SK-N-SH treated with all-trans-retinoic acid at 6 μM for 48 hours (cell line): ENCODE results near the gene ADORA1.

Experiments
- ATAC-seq: fragments of 200-7000 bp; cut with Tn5 transposase; 3 replicates; pipeline ENCODE4 v1.9.1; 2020; ENCODE audit warnings: mild to moderate bottlenecking, moderate library complexity
- BACH2 ChIP-seq: fragments of 250-450 bp; sonication (Bioruptor Pico); IDR thresholded peaks from 2 replicates; pipeline ENCODE4 v1.9.0; 2021; ENCODE audit warnings: mild to moderate bottlenecking, borderline replicate concordance
- CREB5 ChIP-seq: fragments of 250-450 bp; sonication (Bioruptor Pico); IDR thresholded peaks from 2 replicates; pipeline ENCODE4 v1.5.1; 2020; ENCODE audit warnings: low read depth, mild to moderate bottlenecking, moderate library complexity
- CSDC2 ChIP-seq: fragments of 250-450 bp; sonication (Bioruptor Pico); IDR thresholded peaks from 2 replicates; pipeline ENCODE4 v1.5.0; 2020; ENCODE audit warnings: mild to moderate bottlenecking, moderate library complexity
- CSRNP3 ChIP-seq: fragments of 250-450 bp; sonication (Bioruptor Pico); IDR thresholded peaks from 2 replicates; pipeline ENCODE4 v1.5.1; 2021; ENCODE audit warnings: mild to moderate bottlenecking, moderate library complexity
- ESRRG ChIP-seq: fragments of 250-450 bp; sonication (Bioruptor Pico); IDR thresholded peaks from 2 replicates; pipeline ENCODE4 v1.6.1; 2021; ENCODE audit warnings: mild to moderate bottlenecking
- GLIS3 ChIP-seq: fragments of 250-450 bp; sonication (Bioruptor Pico); IDR thresholded peaks from 2 replicates; pipeline ENCODE4 v1.5.0; 2020; ENCODE audit warnings: mild to moderate bottlenecking, moderate library complexity
- ISL1 ChIP-seq: fragments of 250-450 bp; sonication (Bioruptor Pico); IDR thresholded peaks from 2 replicates; pipeline ENCODE4 v2.1.2; 2022; ENCODE audit warnings: mild to moderate bottlenecking, moderate library complexity
- OSR1 ChIP-seq: fragments of 250-450 bp; sonication (Bioruptor Pico); IDR thresholded peaks from 2 replicates; pipeline ENCODE4 v1.8.0; 2022; ENCODE audit warnings: moderate library complexity, mild to moderate bottlenecking, inconsistent platforms
- PPARA ChIP-seq: fragments of 250-450 bp; sonication (Bioruptor Pico); IDR thresholded peaks from 2 replicates; pipeline ENCODE4 v1.5.0; 2020; ENCODE audit warnings: mild to moderate bottlenecking, borderline replicate concordance
- RARB ChIP-seq: fragments of 250-450 bp; sonication (Bioruptor Pico); IDR thresholded peaks from 2 replicates; pipeline ENCODE4 v1.8.0; 2021; ENCODE audit warnings: mild to moderate bottlenecking, moderate library complexity
- SNAI2 ChIP-seq: fragments of 250-450 bp; sonication (Bioruptor Pico); IDR thresholded peaks from 2 replicates; pipeline ENCODE4 v1.5.0; 2020; ENCODE audit warnings: mild to moderate bottlenecking, moderate library complexity
- TCF4 ChIP-seq: fragments of 250-450 bp; sonication (Bioruptor Pico); IDR thresholded peaks from 2 replicates; pipeline ENCODE4 v1.8.0; 2021; ENCODE audit warnings: mild to moderate bottlenecking, moderate library complexity, borderline replicate concordance
- TOX ChIP-seq: fragments of 250-450 bp; sonication (Bioruptor Pico); IDR thresholded peaks from 2 replicates; pipeline ENCODE4 v1.8.0; 2021; ENCODE audit warnings: mild to moderate bottlenecking, moderate library complexity, borderline replicate concordance
- TSHZ2 ChIP-seq: fragments of 250-450 bp; sonication (Bioruptor Pico); IDR thresholded peaks from 2 replicates; pipeline ENCODE4 v1.5.0; 2020; ENCODE audit warnings: mild to moderate bottlenecking, moderate library complexity
- ZC3H10 ChIP-seq: fragments of 250-450 bp; sonication (Bioruptor Pico); IDR thresholded peaks from 2 replicates; pipeline ENCODE4 v1.5.1; 2021; ENCODE audit warnings: mild to moderate bottlenecking, moderate library complexity
- ZFP3 ChIP-seq: fragments of 250-450 bp; sonication (Bioruptor Pico); IDR thresholded peaks from 2 replicates; pipeline ENCODE4 v1.5.0; 2020; ENCODE audit warnings: mild to moderate bottlenecking, moderate library complexity
- ZFP30 ChIP-seq: fragments of 450-650 bp; formaldehyde crosslinking; IDR thresholded peaks from 2 replicates; pipeline ENCODE4 v1.5.0; 2022; ENCODE audit warnings: mild to moderate bottlenecking, moderate library complexity
- ZNF70 ChIP-seq: fragments of 450-650 bp; formaldehyde crosslinking; IDR thresholded peaks from 2 replicates; pipeline ENCODE4 v1.5.0; 2020; ENCODE audit warnings: mild to moderate bottlenecking, moderate library complexity
- ZNF8 ChIP-seq: fragments of 450-650 bp; formaldehyde crosslinking; IDR thresholded peaks from 2 replicates; pipeline ENCODE4 v1.5.0; 2020; ENCODE audit warnings: mild to moderate bottlenecking, moderate library complexity
- TF ChIP-seq, protein P1 (sequence below): fragments of 250-450 bp; sonication (Bioruptor Pico); IDR thresholded peaks from 2 replicates; pipeline ENCODE4 v1.8.0; 2020; ENCODE audit warnings: mild to moderate bottlenecking, moderate library complexity, borderline replicate concordance

Gene ADORA1

DNA sequence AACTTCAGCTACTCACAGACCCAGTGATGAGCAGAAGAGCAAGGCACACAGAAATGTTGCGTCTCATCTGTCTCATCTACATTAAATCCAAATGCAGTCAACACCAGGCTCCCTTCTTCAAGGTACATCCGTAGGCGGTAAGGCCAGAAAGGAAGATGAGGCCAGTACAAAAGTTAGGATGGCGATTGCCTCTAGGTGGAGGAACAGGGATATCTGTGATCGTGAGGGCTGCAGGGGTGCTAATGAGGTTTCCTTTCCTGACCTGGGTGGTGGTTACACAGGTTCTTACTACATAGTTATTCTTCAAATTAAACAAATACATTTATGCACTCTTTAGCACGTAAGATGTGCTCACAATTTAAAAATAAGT lies 49.5 kb downstream of the ADORA1 start:
- ATAC-seq: no peak
- TF ChIP-seq ZFP30 (CRISPR knock-in tag) (no peak), ZFP3 (no peak), CREB5 (CRISPR knock-in tag) (no peak), TCF4 (CRISPR knock-in tag) (no peak), TSHZ2 (CRISPR knock-in tag) (no peak), ZNF8 (CRISPR knock-in tag) (no peak), RARB (CRISPR knock-in tag) (no peak)

DNA sequence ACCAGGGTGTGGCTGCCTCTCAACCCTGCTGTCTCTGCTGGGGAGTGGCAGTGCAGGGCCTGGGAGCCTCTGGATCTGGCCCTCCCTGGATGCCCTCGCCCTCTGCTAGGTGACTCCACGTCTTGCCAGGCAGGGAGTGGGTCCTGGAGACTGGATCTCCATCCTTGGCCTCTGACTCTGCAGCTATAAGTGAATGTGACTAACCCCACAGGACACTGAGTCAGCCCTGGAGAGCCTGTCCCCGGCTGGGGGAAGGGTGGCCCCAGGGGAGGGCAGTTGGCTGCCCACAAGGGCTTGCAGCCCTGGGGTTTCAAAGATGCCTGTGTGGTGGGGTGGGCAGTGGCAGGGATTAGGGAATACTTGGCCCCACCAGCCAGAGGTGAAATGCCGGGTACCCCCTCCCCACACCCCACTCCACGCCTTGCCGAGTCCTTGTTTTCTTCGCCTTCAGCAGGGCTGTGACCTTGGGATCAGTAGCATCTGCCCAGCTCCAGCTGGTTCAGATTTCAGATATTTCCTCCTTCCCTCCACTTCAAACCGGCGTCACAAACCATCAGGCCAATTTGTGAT lies 50.0 kb downstream of the ADORA1 start:
- ATAC-seq: peak; percentile 54
- TF ChIP-seq ZC3H10 (no peak), CREB5 (CRISPR knock-in tag) (no peak), BACH2 (CRISPR knock-in tag) (no peak), TOX (CRISPR knock-in tag) (no peak), ZNF8 (CRISPR knock-in tag) (no peak), SNAI2 (CRISPR knock-in tag) (no peak), ESRRG (CRISPR knock-in tag) (no peak), CSDC2 (CRISPR knock-in tag) (no peak), GLIS3 (CRISPR knock-in tag) (no peak), ISL1 (CRISPR knock-in tag) (no peak), ZFP3 (no peak), RARB (CRISPR knock-in tag) (no peak), PPARA (CRISPR knock-in tag) (no peak), CSRNP3 (CRISPR knock-in tag) (no peak), TCF4 (CRISPR knock-in tag) (no peak), ZNF70 (CRISPR knock-in tag) (no peak)
- TF ChIP-seq, protein P1, sequence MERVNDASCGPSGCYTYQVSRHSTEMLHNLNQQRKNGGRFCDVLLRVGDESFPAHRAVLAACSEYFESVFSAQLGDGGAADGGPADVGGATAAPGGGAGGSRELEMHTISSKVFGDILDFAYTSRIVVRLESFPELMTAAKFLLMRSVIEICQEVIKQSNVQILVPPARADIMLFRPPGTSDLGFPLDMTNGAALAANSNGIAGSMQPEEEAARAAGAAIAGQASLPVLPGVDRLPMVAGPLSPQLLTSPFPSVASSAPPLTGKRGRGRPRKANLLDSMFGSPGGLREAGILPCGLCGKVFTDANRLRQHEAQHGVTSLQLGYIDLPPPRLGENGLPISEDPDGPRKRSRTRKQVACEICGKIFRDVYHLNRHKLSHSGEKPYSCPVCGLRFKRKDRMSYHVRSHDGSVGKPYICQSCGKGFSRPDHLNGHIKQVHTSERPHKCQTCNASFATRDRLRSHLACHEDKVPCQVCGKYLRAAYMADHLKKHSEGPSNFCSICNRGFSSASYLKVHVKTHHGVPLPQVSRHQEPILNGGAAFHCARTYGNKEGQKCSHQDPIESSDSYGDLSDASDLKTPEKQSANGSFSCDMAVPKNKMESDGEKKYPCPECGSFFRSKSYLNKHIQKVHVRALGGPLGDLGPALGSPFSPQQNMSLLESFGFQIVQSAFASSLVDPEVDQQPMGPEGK (CRISPR knock-in tag): no peak

- TF ChIP-seq RARB (CRISPR knock-in tag): no peak
- no peak for TF ChIP-seq BACH2 (CRISPR knock-in tag)
- no peak for TF ChIP-seq GLIS3 (CRISPR knock-in tag)
- TF ChIP-seq ISL1 (CRISPR knock-in tag): no peak
- TF ChIP-seq ESRRG (CRISPR knock-in tag): no peak
- TF ChIP-seq OSR1 (CRISPR knock-in tag): no peak
- ATAC-seq: peak; percentile 54
Observed at GRCh38 chr1:203178083-203178482, 50.6 kb downstream of the ADORA1 start.
